Measurements from ENCODE around the gene FANCF. TPM values are rescaled to one million over a fixed set of nuclear protein-coding genes. Genes with fewer than 3 reads are reported as not detected.
"Not testable (repeated sequence)": the region's sequence is repeated elsewhere in the genome, so short reads cannot be mapped to it uniquely, and the experiment has no call there.

The FANCF gene
- total RNA-seq, 1 donor from 2014 or later = 3.4 TPM

GRCh38 chr11:22657101-22657694 is 31.6 kb upstream of the FANCF start:
- TF ChIP-seq, protein P1, sequence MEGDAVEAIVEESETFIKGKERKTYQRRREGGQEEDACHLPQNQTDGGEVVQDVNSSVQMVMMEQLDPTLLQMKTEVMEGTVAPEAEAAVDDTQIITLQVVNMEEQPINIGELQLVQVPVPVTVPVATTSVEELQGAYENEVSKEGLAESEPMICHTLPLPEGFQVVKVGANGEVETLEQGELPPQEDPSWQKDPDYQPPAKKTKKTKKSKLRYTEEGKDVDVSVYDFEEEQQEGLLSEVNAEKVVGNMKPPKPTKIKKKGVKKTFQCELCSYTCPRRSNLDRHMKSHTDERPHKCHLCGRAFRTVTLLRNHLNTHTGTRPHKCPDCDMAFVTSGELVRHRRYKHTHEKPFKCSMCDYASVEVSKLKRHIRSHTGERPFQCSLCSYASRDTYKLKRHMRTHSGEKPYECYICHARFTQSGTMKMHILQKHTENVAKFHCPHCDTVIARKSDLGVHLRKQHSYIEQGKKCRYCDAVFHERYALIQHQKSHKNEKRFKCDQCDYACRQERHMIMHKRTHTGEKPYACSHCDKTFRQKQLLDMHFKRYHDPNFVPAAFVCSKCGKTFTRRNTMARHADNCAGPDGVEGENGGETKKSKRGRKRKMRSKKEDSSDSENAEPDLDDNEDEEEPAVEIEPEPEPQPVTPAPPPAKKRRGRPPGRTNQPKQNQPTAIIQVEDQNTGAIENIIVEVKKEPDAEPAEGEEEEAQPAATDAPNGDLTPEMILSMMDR (IDR thresholded peaks at IDR 0.05) = no peak
- TF ChIP-seq POLR2A (IDR thresholded peaks at IDR 0.05) = no peak
- TF ChIP-seq POLR2AphosphoS5 (IDR thresholded peaks at IDR 0.05; ENCODE audit: insufficient read depth in 1 of 2, low read depth in 1 of 2) = no peak

DNA sequence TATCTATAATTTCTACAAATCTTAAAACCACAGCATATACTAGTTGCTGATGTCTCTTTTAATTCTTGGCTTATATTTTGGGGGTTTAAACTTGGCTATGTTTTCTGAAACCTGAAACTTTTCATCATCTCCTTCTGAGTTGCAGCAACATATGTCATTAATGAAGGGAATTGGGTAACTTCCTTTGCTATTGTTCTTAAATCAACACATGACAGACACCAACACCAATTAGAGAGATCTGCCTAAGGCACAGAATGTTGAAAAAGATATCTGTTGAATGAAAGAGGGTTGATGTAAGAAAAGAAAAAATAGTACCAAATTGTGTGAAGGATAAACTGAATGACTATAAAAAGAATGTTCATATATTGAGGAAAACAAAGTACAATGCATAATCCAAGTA is 30.5 kb upstream of the FANCF start:
- no peaks in the 10 kb centered on the region for H3K9me3 ChIP-seq
- no peaks in the 10 kb centered on the region for H3K4me1 ChIP-seq
- TF ChIP-seq POLR2AphosphoS5 (IDR thresholded peaks at IDR 0.05; ENCODE audit: insufficient read depth in 1 of 2, low read depth in 1 of 2) (no peak), POLR2A (IDR thresholded peaks at IDR 0.05) (no peak)
- TF ChIP-seq, protein P1 (IDR thresholded peaks at IDR 0.05) = no peak
- H3K27me3 ChIP-seq = no peaks in the 10 kb centered on the region
- no peaks in the 10 kb centered on the region for H3K36me3 ChIP-seq
- intact Hi-C loops (cut with DNase I) = no loop called here
- H3K4me3 ChIP-seq = no peak overlapping the region
- no peak for DNase-seq (ENCODE audit: extremely low spot score in 2 of 2)
- H3K27ac ChIP-seq = no peak overlapping the region

More at GRCh38 chr11:22657101-22657694, 31.6 kb upstream of the FANCF start:
- intact Hi-C loops (cut with DNase I) = no loop called here
- no peaks in the 10 kb centered on the region for H3K36me3 ChIP-seq
- no peaks in the 10 kb centered on the region for H3K4me1 ChIP-seq
- no peak overlapping the region for H3K4me3 ChIP-seq
- H3K27ac ChIP-seq = no peak overlapping the region
- H3K27me3 ChIP-seq = no peaks in the 10 kb centered on the region
- no peak for DNase-seq (ENCODE audit: extremely low spot score in 2 of 2)
- no peaks in the 10 kb centered on the region for H3K9me3 ChIP-seq

DNA sequence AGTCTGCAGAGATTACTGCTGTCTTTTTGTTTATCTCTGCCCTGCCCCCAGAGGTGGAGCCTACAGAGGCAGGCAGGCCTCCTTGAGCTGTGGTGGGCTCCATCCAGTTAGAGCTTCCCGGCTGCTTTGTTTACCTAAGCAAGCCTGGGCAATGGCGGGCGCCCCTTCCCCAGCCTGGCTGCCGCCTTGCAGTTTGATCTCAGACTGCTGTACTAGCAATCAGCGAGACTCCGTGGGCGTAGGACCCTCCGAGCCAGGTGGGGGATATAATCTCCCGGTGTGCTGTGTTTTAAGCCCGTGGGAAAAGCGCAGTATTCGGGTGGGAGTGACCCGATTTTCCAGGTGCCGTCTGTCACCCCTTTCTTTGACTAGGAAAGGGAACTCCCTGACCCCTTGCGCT is 26.7 kb upstream of the FANCF start:
- H3K9me3 ChIP-seq; H3K4me3 ChIP-seq; H3K27me3 ChIP-seq; DNase-seq (ENCODE audit: extremely low spot score in 2 of 2); H3K36me3 ChIP-seq; intact Hi-C loops (cut with DNase I); H3K4me1 ChIP-seq; H3K27ac ChIP-seq: not testable (repeated sequence)

GRCh38 chr11:22641559-22641958 is 15.9 kb upstream of the FANCF start:
- TF ChIP-seq, protein P1 (IDR thresholded peaks at IDR 0.05) = no peak
- no peak for TF ChIP-seq POLR2AphosphoS5 (IDR thresholded peaks at IDR 0.05; ENCODE audit: insufficient read depth in 1 of 2, low read depth in 1 of 2)
- no peak for TF ChIP-seq POLR2A (IDR thresholded peaks at IDR 0.05)
- Histone ChIP-seq H3K36me3 (no peaks in the 10 kb centered on the region), H3K9me3 (no peaks in the 10 kb centered on the region), H3K4me3 (no peak overlapping the region), H3K27ac (no peak overlapping the region), H3K27me3 (no peaks in the 10 kb centered on the region), H3K4me1 (no peaks in the 10 kb centered on the region)
- intact Hi-C loops (cut with DNase I) = no loop called here
- no peak for DNase-seq (ENCODE audit: extremely low spot score in 2 of 2)

- Histone ChIP-seq H3K27ac (no peak overlapping the region), H3K36me3 (no peaks in the 10 kb centered on the region), H3K4me1 (no peaks in the 10 kb centered on the region), H3K4me3 (no peak overlapping the region), H3K27me3 (no peaks in the 10 kb centered on the region), H3K9me3 (no peaks in the 10 kb centered on the region)
- intact Hi-C loops (cut with DNase I) = no loop called here
- TF ChIP-seq POLR2AphosphoS5 (IDR thresholded peaks at IDR 0.05; ENCODE audit: insufficient read depth in 1 of 2, low read depth in 1 of 2) = no peak
- TF ChIP-seq, protein P1 (IDR thresholded peaks at IDR 0.05) = no peak
- no peak for TF ChIP-seq POLR2A (IDR thresholded peaks at IDR 0.05)
- no peak for DNase-seq (ENCODE audit: extremely low spot score in 2 of 2)
Observed at GRCh38 chr11:22640862-22641261, 15.2 kb upstream of the FANCF start.
